GM10248 (cell line): Measurements from ENCODE around the gene USP48.

Source experiments
- CTCF ChIA-PET: fragments of 300-600 bp; sonication (Branson Sonifier 250); formaldehyde crosslinking; extraction: SDS; loops from one replicate; lab custom pipeline; 2021; ENCODE audit warnings: antibody characterized with exemption; lab: Yijun Ruan, JAX
- POLR2A ChIA-PET: fragments of 350-650 bp; sonication (Branson Sonifier 250); formaldehyde crosslinking; extraction: SDS; loops from one replicate; lab custom pipeline; 2020; ENCODE audit warnings: antibody characterized with exemption; lab: Yijun Ruan, JAX
- DNase-seq: peaks from one replicate; pipeline ENCODE4 v3.0.0; 2012; ENCODE audit errors: extremely low spot score
- TF ChIP-seq, protein P1 (sequence below): IDR thresholded peaks from 2 replicates; pipeline ENCODE4 v1.5.1; 2012; ENCODE audit warnings: mild to moderate bottlenecking, low read depth; ENCODE audit errors: extremely low read depth, missing control alignments, control extremely low read depth

Gene USP48

DNA sequence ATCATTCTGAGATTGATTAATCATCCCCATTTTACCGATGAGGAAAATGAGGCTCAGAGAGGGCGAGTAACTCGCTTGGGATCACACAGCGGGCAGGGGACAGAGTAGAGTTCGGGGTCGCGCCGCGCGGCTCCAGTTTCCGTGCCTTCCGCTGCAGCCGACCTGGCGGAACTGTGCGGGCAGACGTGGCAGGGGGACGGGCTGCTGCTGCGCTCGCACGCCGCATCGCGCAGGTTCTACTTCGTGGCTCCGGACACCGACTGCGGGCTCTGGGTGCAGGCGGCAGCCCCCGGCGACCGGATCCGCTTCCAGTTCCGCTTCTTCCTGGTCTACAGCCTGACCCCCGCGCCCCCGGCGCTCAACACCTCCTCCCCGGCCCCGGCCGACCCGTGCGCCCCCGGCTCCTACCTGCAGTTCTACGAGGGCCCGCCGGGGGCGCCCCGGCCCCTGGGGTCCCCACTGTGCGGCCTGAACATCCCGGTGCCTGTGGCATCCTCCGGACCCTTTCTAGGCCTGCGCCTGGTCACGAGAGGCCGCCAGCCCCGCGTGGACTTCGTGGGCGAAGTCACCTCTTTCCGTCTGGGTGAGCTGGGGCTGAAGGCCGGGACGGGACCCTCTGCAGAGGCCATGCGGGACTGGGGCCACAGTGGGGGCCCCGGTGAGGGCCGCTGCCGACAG, 31.4 kb upstream of the USP48 start:
- TF ChIP-seq, protein P1, sequence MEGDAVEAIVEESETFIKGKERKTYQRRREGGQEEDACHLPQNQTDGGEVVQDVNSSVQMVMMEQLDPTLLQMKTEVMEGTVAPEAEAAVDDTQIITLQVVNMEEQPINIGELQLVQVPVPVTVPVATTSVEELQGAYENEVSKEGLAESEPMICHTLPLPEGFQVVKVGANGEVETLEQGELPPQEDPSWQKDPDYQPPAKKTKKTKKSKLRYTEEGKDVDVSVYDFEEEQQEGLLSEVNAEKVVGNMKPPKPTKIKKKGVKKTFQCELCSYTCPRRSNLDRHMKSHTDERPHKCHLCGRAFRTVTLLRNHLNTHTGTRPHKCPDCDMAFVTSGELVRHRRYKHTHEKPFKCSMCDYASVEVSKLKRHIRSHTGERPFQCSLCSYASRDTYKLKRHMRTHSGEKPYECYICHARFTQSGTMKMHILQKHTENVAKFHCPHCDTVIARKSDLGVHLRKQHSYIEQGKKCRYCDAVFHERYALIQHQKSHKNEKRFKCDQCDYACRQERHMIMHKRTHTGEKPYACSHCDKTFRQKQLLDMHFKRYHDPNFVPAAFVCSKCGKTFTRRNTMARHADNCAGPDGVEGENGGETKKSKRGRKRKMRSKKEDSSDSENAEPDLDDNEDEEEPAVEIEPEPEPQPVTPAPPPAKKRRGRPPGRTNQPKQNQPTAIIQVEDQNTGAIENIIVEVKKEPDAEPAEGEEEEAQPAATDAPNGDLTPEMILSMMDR: peak; percentile 54
- ChIA-PET CTCF (interaction anchor here (1.6 kb wide), 1 partner anchor 14 kb away, joined by 3 read pairs; no protein-coding TSS in a partner anchor), POLR2A (no interaction called here)
- DNase-seq: peak; percentile 84

DNA sequence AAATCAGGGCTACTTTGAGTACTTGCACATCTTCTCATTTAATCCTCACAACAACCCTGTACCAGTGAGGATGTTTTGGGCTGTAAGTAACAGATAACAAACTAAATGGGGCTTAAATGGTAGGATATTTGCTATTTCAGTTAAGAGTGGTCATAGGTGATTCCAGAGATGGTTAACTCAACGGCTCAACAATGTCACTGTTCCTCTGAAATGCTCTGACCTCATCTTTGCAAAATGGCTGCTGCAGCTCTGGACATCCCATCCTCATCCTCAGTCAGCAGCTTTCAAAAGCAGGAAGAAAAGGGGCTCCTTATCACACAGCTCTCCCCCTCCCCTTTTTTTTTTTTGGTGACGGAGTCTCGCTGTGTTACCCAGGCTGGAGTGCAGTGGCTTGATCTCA, 30.6 kb upstream of the USP48 start:
- CTCF ChIA-PET: interaction anchor here (1.6 kb wide), 1 partner anchor 13 kb away, joined by 3 read pairs; no protein-coding TSS in a partner anchor
- TF ChIP-seq, protein P1: no peak
- POLR2A ChIA-PET: no interaction called here
- no peak for DNase-seq

DNA sequence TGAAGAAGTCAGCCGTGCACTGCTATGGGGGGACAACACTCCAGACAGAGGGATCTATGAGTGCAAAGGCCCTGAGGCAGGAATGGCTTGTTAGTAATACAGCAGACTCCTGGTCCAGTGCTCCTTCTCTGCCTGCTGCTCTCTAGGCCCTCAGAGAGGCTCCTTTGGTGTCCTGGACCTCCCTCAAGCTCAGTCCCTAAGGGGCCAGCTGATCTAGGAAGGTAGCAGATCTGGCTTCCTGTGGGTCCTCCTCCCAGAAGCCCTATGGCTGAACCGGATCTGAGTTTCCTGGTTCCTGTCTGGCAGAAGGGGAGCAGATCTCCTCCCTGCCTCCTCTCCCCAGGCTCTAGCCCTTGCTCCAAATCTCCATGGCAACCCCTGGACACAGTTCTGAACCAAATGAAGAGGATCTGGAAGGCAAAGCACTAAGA, 28.9 kb upstream of the USP48 start, which contains the start of gene LDLRAD2:
LDLRAD2 (plus strand) TSS at position 391 of the 431 bp plus-strand sequence. CDS start 187 bp downstream, outside the sequence.
- TF ChIP-seq, protein P1: no peak
- CTCF ChIA-PET: no interaction called here
- peak; percentile 18 for DNase-seq
- POLR2A ChIA-PET: no interaction called here

DNA sequence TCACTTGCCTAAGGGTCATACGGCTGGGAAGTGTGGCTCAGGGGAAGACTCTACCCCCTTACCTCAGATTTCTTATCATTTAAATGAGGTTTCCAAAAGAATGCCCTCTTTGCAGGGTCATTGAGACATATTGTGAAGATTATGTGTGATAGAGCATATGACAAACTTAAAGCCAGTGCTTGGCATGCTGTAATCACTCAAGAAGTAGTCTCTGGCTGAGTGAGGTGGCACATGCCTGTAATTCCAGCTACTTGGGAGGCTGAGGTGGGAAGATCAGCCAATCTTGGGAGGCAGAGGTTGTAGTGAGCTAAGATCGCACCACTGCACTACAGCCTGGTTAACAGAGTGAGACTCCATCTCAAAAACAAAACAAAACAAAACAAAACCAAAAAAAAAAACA, 21.6 kb upstream of the USP48 start:
- TF ChIP-seq, protein P1: no peak
- DNase-seq: no peak
- POLR2A ChIA-PET: no interaction called here
- CTCF ChIA-PET: no interaction called here

DNA sequence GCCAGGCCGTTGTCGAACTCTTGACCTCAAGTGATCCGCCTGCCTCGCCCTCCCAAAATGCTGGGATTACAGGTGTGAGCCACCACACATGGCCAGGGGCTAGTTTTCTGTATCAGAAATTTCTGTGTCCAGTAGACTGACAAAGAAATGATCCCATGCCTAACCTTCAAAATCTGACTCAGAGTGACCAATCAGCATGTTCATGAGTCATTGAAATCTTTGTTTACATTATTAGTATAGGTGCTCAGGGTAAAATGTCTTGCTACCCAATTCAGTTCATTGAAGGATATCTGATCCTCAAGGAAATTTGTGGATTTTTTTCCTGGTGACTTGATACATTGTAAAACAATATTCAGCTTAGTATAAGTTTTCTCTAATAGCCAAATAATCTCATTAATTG, 18.2 kb upstream of the USP48 start:
- no peak for DNase-seq
- POLR2A ChIA-PET: no interaction called here
- TF ChIP-seq, protein P1: no peak
- CTCF ChIA-PET: interaction anchor here (1.6 kb wide), 1 partner anchor 13 kb away, joined by 3 read pairs; no protein-coding TSS in a partner anchor

DNA sequence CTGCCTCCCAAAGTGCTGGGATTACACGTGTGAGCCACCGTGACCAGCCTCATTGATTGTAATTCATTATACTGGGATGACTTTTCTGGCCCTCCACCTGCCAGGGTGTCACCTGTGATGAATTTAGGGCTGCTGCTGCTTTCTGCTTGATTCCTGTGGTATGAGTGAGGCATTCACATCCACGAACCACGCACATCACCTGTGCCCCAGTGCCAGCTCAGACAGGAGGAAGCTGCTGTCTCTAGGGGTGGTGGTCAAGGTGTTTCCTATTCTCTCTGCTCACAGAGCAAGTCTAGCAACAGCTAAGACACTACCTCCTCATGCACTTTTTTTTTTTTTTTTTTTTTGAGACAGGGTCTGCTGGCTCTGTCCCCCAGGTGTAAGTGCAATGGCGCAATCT, 16.8 kb upstream of the USP48 start:
- POLR2A ChIA-PET: no interaction called here
- DNase-seq: no peak
- TF ChIP-seq, protein P1: no peak
- CTCF ChIA-PET: interaction anchor here (1.6 kb wide), 1 partner anchor 15 kb away, joined by 3 read pairs; no protein-coding TSS in a partner anchor
